Progenitor cell of endocrine pancreas (in vitro differentiated cells): Measurements from ENCODE around the gene SEC22A. TPM values are rescaled to one million over a fixed set of nuclear protein-coding genes. Genes with fewer than 3 reads are reported as not detected.

ENCODE experiments used
- DNase-seq: peaks from one replicate; pipeline ENCODE4 v3.0.0; 2021; ENCODE audit warnings: low spot score; ENCODE audit not compliant: unreplicated experiment
- H3K27ac Mint-ChIP-seq: 2 replicates; pipeline ENCODE4 v1.8.0; 2021; ENCODE audit warnings: mild to moderate bottlenecking, moderate library complexity, mixed read lengths
- H3K27me3 Mint-ChIP-seq: 2 replicates; pipeline ENCODE4 v1.8.0; 2021; ENCODE audit warnings: mixed read lengths
- H3K36me3 Mint-ChIP-seq: 2 replicates; pipeline ENCODE4 v1.8.0; 2022; ENCODE audit warnings: mixed read lengths; ENCODE audit not compliant: insufficient read depth
- H3K4me1 Mint-ChIP-seq: 2 replicates; pipeline ENCODE4 v1.8.0; 2021; ENCODE audit warnings: low read depth, mixed read lengths
- H3K4me3 Mint-ChIP-seq: 2 replicates; pipeline ENCODE4 v1.8.0; 2021; ENCODE audit warnings: low read depth, mild to moderate bottlenecking, moderate library complexity, mixed read lengths
- H3K9me3 Mint-ChIP-seq: 2 replicates; pipeline ENCODE4 v1.8.0; 2021; ENCODE audit warnings: low read depth, mixed read lengths
- CTCF ChIP-seq: fragments of 200-600 bp; sonication (generic); IDR thresholded peaks from one replicate; pipeline ENCODE4 v1.5.0; 2021; ENCODE audit warnings: antibody characterized with exemption, mild to moderate bottlenecking; ENCODE audit not compliant: unreplicated experiment
- total RNA-seq: library from RNA; stranded (reverse); gene quantifications from 2 replicates; pipeline ENCODE4 v1.2.1, GENCODE V29; 2021

The SEC22A gene
- total RNA-seq, 1 donor from 2014 or later, result 14.0 TPM

GRCh38 chr3:123302961-123303360, 101.2 kb downstream of the SEC22A start:
- no peak for TF ChIP-seq CTCF
- H3K4me3 Mint-ChIP-seq, result no peak overlapping the region
- peaks cover 12% of the 10 kb centered on the region for H3K36me3 Mint-ChIP-seq
- no peaks in the 10 kb centered on the region for H3K27me3 Mint-ChIP-seq
- H3K27ac Mint-ChIP-seq, result no peak overlapping the region
- no peak for DNase-seq
- no peaks in the 10 kb centered on the region for H3K4me1 Mint-ChIP-seq
- no peaks in the 10 kb centered on the region for H3K9me3 Mint-ChIP-seq

DNA sequence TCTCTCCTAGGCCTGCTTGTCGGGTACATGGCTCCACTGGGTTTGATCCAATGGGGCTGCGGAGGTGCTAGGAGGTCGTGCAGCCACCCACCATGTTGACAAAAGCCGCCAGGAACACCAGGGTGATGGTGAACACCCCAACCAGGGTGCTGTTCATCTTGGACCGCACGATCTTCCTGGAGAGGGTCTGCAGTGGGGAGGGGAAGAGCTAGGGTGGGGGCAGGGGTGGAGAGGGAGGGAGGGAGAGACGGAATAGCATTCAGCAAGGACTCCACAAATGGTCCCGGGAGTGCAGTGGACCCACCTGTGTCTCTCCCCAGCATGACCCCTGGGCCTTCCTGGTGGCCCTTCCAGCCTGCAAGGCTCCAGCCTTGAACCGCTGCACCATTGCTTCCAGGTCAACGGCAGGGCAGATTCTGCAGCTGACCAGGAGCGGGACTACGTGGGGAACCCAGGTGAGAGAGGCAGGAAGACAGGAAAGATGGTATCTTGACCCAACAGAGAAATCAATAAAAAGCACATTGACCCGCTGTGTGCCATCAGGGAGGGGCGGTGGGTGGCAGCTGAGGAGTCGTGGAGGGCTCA, 102.3 kb downstream of the SEC22A start:
- Mint-ChIP-seq H3K4me3 (no peak overlapping the region), H3K27ac (no peak overlapping the region), H3K36me3 (peaks cover 15% of the 10 kb centered on the region), H3K4me1 (no peaks in the 10 kb centered on the region), H3K9me3 (no peaks in the 10 kb centered on the region), H3K27me3 (no peaks in the 10 kb centered on the region)
- no peak for DNase-seq
- no peak for TF ChIP-seq CTCF

DNA sequence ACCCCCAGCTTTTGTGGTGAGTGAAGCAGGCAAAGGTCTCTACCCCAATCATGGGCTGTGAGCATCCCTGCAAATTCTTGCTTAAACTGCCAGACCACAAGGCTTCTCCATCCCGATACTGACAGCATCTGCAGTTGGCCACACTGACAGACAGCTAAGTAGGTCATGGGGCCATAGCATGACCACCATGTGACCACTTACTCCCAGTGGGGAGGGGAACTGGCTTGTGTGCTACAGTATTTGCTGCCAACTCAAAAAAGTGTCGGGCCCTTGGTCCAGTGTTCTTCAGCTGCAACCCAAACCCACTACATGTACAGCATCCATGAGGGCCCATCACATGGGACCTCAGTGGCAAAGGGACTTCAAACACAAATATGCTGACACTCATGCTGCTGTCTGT, 103.4 kb downstream of the SEC22A start:
- no peaks in the 10 kb centered on the region for H3K27me3 Mint-ChIP-seq
- no peaks in the 10 kb centered on the region for H3K9me3 Mint-ChIP-seq
- H3K4me3 Mint-ChIP-seq, result no peak overlapping the region
- H3K4me1 Mint-ChIP-seq, result no peaks in the 10 kb centered on the region
- DNase-seq, result no peak
- H3K36me3 Mint-ChIP-seq, result peaks cover 16% of the 10 kb centered on the region
- no peak for TF ChIP-seq CTCF
- H3K27ac Mint-ChIP-seq, result no peak overlapping the region

- Mint-ChIP-seq H3K9me3 (no peaks in the 10 kb centered on the region), H3K27me3 (no peaks in the 10 kb centered on the region), H3K4me1 (no peaks in the 10 kb centered on the region), H3K36me3 (peaks cover 16% of the 10 kb centered on the region), H3K4me3 (no peak overlapping the region), H3K27ac (no peak overlapping the region)
- no peak for TF ChIP-seq CTCF
- no peak for DNase-seq
These were observed 105.3 kb downstream of the SEC22A start for GRCh38 chr3:123307064-123307463.

- Mint-ChIP-seq H3K36me3 (peaks cover 14% of the 10 kb centered on the region), H3K9me3 (no peaks in the 10 kb centered on the region), H3K27me3 (no peaks in the 10 kb centered on the region), H3K4me3 (no peak overlapping the region), H3K27ac (no peak overlapping the region), H3K4me1 (peaks cover 5% of the 10 kb centered on the region)
- DNase-seq, result no peak
- TF ChIP-seq CTCF, result no peak
These were observed 108.4 kb downstream of the SEC22A start for GRCh38 chr3:123310186-123310585.
